B cell (primary cell): Measurements from ENCODE around the gene PSTK.

Experiments
- EZH2 ChIP-seq: IDR thresholded peaks from 2 replicates; pipeline ENCODE4 v1.6.1; 2012; ENCODE audit warnings: borderline replicate concordance, low read depth, mild to moderate bottlenecking, moderate library complexity, low read length; ENCODE audit not compliant: insufficient read depth, poor library complexity, severe bottlenecking
- TF ChIP-seq, protein P1 (sequence below): fragments of 200-600 bp; IDR thresholded peaks from one replicate; pipeline ENCODE4 v1.8.0; 2022; ENCODE audit warnings: antibody characterized with exemption, mild to moderate bottlenecking

DNA sequence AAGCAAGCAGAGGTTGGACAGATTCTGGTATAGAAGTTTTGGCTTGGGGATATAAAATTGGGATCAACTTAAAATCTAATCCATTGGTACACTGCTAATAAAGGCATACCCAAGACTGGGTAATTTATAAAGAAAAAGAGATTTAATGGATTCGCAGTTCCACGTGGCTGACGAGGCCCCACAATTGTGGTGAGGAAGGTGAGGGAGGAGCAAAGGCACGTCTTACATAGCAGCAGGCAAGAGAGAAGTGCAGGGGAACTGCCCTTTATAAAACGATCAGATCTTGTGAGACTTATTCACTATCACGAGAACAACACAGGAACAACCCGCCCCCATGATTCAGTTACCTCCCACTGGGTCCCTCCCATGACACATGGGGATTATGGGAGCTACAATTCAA lies 38.3 kb downstream of the PSTK start:
- TF ChIP-seq EZH2: no peak
- TF ChIP-seq, protein P1, sequence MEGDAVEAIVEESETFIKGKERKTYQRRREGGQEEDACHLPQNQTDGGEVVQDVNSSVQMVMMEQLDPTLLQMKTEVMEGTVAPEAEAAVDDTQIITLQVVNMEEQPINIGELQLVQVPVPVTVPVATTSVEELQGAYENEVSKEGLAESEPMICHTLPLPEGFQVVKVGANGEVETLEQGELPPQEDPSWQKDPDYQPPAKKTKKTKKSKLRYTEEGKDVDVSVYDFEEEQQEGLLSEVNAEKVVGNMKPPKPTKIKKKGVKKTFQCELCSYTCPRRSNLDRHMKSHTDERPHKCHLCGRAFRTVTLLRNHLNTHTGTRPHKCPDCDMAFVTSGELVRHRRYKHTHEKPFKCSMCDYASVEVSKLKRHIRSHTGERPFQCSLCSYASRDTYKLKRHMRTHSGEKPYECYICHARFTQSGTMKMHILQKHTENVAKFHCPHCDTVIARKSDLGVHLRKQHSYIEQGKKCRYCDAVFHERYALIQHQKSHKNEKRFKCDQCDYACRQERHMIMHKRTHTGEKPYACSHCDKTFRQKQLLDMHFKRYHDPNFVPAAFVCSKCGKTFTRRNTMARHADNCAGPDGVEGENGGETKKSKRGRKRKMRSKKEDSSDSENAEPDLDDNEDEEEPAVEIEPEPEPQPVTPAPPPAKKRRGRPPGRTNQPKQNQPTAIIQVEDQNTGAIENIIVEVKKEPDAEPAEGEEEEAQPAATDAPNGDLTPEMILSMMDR: no peak
